Kasumi-1 (cell line): Measurements from ENCODE around the gene PPIB.
"Not testable (repeated sequence)": the region's sequence is repeated elsewhere in the genome, so short reads cannot be mapped to it uniquely, and the experiment has no call there.

Experiments
- DNase-seq, 2 experiments: peaks; one replicate each; lab custom pipeline; 2025; lab: John Stamatoyannopoulos, UW

The PPIB gene

GRCh38 chr15:64141798-64142512 is 20.9 kb downstream of the PPIB start:
- no peak for DNase-seq

- DNase-seq = no peak
Measured at GRCh38 chr15:64138331-64138941, 24.4 kb downstream of the PPIB start.

GRCh38 chr15:64137226-64137833 is 25.5 kb downstream of the PPIB start:
- no peak for DNase-seq

GRCh38 chr15:64136347-64136746 is 26.5 kb downstream of the PPIB start:
- DNase-seq = no peak

- no peak for DNase-seq
Measured at GRCh38 chr15:64134345-64134829, 28.4 kb downstream of the PPIB start.

GRCh38 chr15:64133623-64134344 is 29.0 kb downstream of the PPIB start:
- no peak for DNase-seq

GRCh38 chr15:64132217-64132616 is 30.6 kb downstream of the PPIB start:
- DNase-seq = no peak

GRCh38 chr15:64131547-64131946 is 31.3 kb downstream of the PPIB start:
- no peak for DNase-seq

GRCh38 chr15:64130159-64130558 is 32.7 kb downstream of the PPIB start:
- no peak for DNase-seq

GRCh38 chr15:64127521-64128270 is 35.1 kb downstream of the PPIB start:
- no peak for DNase-seq

GRCh38 chr15:64125978-64126377 is 36.8 kb downstream of the PPIB start:
- no peak for DNase-seq

GRCh38 chr15:64122936-64123351 is 39.9 kb downstream of the PPIB start:
- no peak for DNase-seq

GRCh38 chr15:64122444-64122843 is 40.4 kb downstream of the PPIB start:
- DNase-seq = no peak

- no peak for DNase-seq
Measured at GRCh38 chr15:64121614-64122013, 41.2 kb downstream of the PPIB start.

- not testable (repeated sequence) for DNase-seq
Measured at GRCh38 chr15:64120322-64120721, 42.5 kb downstream of the PPIB start.

GRCh38 chr15:64117759-64118487 is 44.9 kb downstream of the PPIB start:
- no peak for DNase-seq

GRCh38 chr15:64112904-64113303 is 49.9 kb downstream of the PPIB start:
- DNase-seq = no peak

- DNase-seq = no peak
Measured at GRCh38 chr15:64112073-64112772, 50.6 kb downstream of the PPIB start.

- DNase-seq = no peak
Measured at GRCh38 chr15:64111679-64112050, 51.2 kb downstream of the PPIB start.

GRCh38 chr15:64110950-64111678 is 51.7 kb downstream of the PPIB start:
- DNase-seq = peak in 1 of 2 experiments; percentile 19
